Measurements from ENCODE around the gene UBE2S. TPM values are rescaled to one million over a fixed set of nuclear protein-coding genes. Genes with fewer than 3 reads are reported as not detected.

UBE2S gene
- polyA plus RNA-seq, 1 experiment, result 28.9 TPM

GRCh38 chr19:55386493-55386971 lies 21.1 kb downstream of the UBE2S start:
- CTCF ChIA-PET, result interaction anchor here (2.3 kb wide), 1 partner anchor 118 kb away, joined by 10 read pairs; no protein-coding TSS in a partner anchor

GRCh38 chr19:55385724-55386492 lies 21.7 kb downstream of the UBE2S start, which contains the start of gene RPL28:
Gene RPL28, plus strand, starts transcription at chr19:55385932. Its CDS starts 426 bp downstream, at chr19:55386358.
- Histone ChIP-seq H3K27ac (ENCODE audit: low read depth, low read length) (peak within 1 kb of the TSS; percentile 93), H3K9me3 (ENCODE audit: control insufficient read depth, insufficient read depth, low read length) (peaks cover 4% of the 10 kb centered on the region; the same call in 1 of the 2 replicates), H3K27me3 (ENCODE audit: control insufficient read depth, insufficient read depth, low read length) (no peaks in the 10 kb centered on the region), H3K4me3 (ENCODE audit: low read depth, low read length) (peak within 1 kb of the TSS; percentile 99)
- DNase-seq (ENCODE audit: low read depth, low spot score), result peak; percentile 95
- ChIA-PET POLR2A (interaction anchor here (0.9 to 10.3 kb wide), 3 partner anchors 17 to 47 kb away, joined by 3 to 93 read pairs (median 4); partner anchors contain the start of genes KMT5C and UBE2S), CTCF (no interaction called here)
- TF ChIP-seq, protein P1, sequence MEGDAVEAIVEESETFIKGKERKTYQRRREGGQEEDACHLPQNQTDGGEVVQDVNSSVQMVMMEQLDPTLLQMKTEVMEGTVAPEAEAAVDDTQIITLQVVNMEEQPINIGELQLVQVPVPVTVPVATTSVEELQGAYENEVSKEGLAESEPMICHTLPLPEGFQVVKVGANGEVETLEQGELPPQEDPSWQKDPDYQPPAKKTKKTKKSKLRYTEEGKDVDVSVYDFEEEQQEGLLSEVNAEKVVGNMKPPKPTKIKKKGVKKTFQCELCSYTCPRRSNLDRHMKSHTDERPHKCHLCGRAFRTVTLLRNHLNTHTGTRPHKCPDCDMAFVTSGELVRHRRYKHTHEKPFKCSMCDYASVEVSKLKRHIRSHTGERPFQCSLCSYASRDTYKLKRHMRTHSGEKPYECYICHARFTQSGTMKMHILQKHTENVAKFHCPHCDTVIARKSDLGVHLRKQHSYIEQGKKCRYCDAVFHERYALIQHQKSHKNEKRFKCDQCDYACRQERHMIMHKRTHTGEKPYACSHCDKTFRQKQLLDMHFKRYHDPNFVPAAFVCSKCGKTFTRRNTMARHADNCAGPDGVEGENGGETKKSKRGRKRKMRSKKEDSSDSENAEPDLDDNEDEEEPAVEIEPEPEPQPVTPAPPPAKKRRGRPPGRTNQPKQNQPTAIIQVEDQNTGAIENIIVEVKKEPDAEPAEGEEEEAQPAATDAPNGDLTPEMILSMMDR (IDR thresholded peaks at IDR 0.05; ENCODE audit: low read depth, low read length), result no peak

More at GRCh38 chr19:55386493-55386971, 21.1 kb downstream of the UBE2S start:
- no peak for DNase-seq (ENCODE audit: low read depth, low spot score)
- TF ChIP-seq, protein P1 (IDR thresholded peaks at IDR 0.05; ENCODE audit: low read depth, low read length), result no peak
- Histone ChIP-seq H3K27ac (ENCODE audit: low read depth, low read length) (peak overlapping the region; percentile 68), H3K4me3 (ENCODE audit: low read depth, low read length) (peak overlapping the region; percentile 99), H3K9me3 (ENCODE audit: control insufficient read depth, insufficient read depth, low read length) (peaks cover 4% of the 10 kb centered on the region; the same call in 1 of the 2 replicates), H3K27me3 (ENCODE audit: control insufficient read depth, insufficient read depth, low read length) (no peaks in the 10 kb centered on the region)
- POLR2A ChIA-PET, result interaction anchor here (0.9 to 10.3 kb wide), 3 partner anchors 18 to 48 kb away, joined by 3 to 93 read pairs (median 4); partner anchors contain the start of genes KMT5C and UBE2S

DNA sequence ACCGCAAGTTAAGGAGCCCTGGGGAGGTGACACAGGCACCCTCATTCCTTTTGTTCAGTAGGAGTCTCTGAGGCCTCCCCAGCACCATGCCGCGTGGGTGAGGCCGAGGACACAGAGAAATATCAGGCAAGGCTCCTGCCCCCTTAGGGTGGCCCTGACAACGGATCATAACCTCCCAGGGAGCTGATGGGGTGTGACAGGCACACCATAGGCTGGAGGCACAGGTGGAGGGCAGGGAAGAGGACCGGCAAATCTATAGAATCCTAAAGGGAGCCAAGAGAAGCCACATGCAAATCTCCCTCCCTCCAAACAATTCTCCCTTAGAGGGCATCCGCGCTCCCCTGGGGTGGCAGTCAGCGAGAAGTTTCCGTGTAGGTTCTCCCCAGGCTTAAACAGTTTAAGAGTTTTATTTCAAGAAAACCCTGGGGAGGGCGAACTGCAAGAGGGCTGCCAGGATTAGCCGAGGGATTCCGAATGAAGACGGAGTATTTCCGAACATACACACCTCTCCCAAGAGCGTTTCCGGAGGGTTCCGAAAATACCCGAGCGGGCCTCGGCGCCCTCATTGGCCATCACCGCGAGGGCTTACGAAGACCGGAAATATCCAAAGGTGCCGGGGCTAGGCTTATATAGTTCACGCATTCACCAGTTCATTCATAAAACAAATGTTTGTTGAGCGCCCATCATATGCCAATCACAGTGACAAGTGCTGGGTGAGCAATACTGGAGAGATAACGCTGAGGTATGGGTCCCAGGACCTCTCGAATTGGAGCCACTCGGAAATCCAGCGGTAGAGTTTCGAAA lies 22.5 kb downstream of the UBE2S start:
- POLR2A ChIA-PET, result interaction anchor here (0.7 to 2.9 kb wide), 5 partner anchors 11 to 126 kb away, joined by 3 to 24 read pairs (median 4); partner anchors contain the start of genes IL11 and PPP6R1
- Histone ChIP-seq H3K4me3 (ENCODE audit: low read depth, low read length) (peak overlapping the region; percentile 99), H3K9me3 (ENCODE audit: control insufficient read depth, insufficient read depth, low read length) (peaks cover 4% of the 10 kb centered on the region; the same call in 1 of the 2 replicates), H3K27me3 (ENCODE audit: control insufficient read depth, insufficient read depth, low read length) (no peaks in the 10 kb centered on the region), H3K27ac (ENCODE audit: low read depth, low read length) (peak overlapping the region; percentile 93)
- DNase-seq (ENCODE audit: low read depth, low spot score), result peak; percentile 87
- TF ChIP-seq, protein P1 (IDR thresholded peaks at IDR 0.05; ENCODE audit: low read depth, low read length), result no peak
- CTCF ChIA-PET, result interaction anchor here (1.1 to 3.2 kb wide), 2 partner anchors 83 to 93 kb away, joined by 3 to 15 read pairs; no protein-coding TSS in a partner anchor

- Histone ChIP-seq H3K27ac (ENCODE audit: low read depth, low read length) (peak within 1 kb of the TSS; percentile 93), H3K27me3 (ENCODE audit: control insufficient read depth, insufficient read depth, low read length) (no peaks in the 10 kb centered on the region), H3K4me3 (ENCODE audit: low read depth, low read length) (peak within 1 kb of the TSS; percentile 99), H3K9me3 (ENCODE audit: control insufficient read depth, insufficient read depth, low read length) (peaks cover 4% of the 10 kb centered on the region; the same call in 1 of the 2 replicates)
- DNase-seq (ENCODE audit: low read depth, low spot score), result no peak
- CTCF ChIA-PET, result interaction anchor here (1.1 to 3.2 kb wide), 3 partner anchors 45 to 93 kb away, joined by 3 to 15 read pairs (median 3); partner anchors contain the start of gene KMT5C
- POLR2A ChIA-PET, result interaction anchor here (0.6 to 2.9 kb wide), 12 partner anchors 9 to 125 kb away, joined by 3 to 24 read pairs (median 5); partner anchors contain the start of genes GARIN5B, HSPBP1, IL11 and PPP6R1
- TF ChIP-seq, protein P1 (IDR thresholded peaks at IDR 0.05; ENCODE audit: low read depth, low read length), result no peak
These were observed 23.3 kb downstream of the UBE2S start, which contains the start of gene TMEM238 for GRCh38 chr19:55384131-55384919. Gene TMEM238, minus strand, starts transcription at chr19:55384292. Its CDS starts 33 bp downstream, at chr19:55384259.
